HG03045 (cell line): ENCODE measurements around the gene ALKBH7.
"Not testable (repeated sequence)": the region's sequence is repeated elsewhere in the genome, so short reads cannot be mapped to it uniquely, and the experiment has no call there.

ENCODE experiments used
- ATAC-seq: cut with Tn5 transposase; IDR thresholded peaks from one replicate; pipeline ENCODE4 v1.9.1; 2021; ENCODE audit warnings: mild to moderate bottlenecking, moderate library complexity; ENCODE audit not compliant: unreplicated experiment

ALKBH7 gene

DNA sequence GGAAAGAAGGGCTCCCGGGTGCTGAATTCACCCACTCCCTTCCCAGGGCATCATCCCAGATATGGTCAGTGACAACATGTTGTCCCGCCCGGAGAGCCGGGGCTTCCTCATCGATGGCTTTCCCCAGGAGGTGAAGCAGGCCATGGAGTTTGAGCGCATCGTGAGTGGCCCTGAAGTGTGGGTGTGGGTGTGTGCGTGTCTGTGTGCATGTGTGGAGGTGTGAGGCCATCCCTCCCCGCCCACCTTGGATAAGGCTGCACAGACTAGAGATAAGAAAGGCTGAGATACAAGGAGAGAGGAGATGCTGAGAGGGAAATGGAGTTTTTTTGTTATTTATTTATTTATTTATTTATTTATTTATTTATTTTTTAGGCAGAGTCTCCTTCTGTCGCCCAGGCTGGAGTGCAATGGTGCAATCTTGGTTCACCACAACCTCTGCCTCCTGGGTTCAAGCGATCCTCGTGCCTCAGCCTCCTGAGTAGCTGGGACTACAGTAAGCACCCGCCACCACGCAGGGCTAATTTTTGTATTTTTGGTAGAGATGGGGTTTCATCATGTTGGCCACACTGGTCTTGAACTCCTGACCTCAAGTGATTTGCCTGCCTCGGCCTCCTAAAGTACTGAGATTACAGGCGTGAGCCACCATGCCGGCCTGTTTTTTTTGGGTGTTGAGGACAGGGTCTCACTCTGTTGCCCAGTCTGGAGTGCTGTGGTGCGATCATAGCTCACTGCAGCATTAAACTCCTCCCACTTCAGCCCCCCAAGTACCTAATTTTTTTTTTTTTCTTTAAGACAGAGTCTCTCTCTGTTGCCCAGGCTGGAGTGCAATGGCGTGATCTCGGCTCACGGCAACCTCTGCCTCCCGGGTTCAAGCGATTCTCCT, 27.7 kb downstream of the ALKBH7 start:
- ATAC-seq: not testable (repeated sequence)

DNA sequence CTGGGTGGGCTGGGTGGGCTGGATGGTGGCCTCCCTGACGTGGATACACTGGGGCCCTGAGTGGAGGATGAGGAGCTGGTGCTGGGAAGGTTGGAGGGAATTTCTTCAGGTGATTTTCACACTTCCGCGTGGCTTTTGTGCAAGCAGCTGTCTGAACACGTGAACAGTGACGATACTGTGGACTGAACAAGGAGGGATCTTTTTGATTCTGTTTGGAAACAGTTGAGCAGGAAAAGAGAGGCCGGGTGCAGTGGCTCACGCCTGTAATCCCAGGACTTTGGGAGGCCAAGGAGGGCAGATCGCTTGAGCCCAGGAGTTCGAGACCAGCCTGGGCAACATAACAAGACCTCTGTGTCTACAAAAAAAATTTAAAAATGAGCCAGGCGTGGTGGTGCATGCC, 29.5 kb downstream of the ALKBH7 start:
- no peak for ATAC-seq

DNA sequence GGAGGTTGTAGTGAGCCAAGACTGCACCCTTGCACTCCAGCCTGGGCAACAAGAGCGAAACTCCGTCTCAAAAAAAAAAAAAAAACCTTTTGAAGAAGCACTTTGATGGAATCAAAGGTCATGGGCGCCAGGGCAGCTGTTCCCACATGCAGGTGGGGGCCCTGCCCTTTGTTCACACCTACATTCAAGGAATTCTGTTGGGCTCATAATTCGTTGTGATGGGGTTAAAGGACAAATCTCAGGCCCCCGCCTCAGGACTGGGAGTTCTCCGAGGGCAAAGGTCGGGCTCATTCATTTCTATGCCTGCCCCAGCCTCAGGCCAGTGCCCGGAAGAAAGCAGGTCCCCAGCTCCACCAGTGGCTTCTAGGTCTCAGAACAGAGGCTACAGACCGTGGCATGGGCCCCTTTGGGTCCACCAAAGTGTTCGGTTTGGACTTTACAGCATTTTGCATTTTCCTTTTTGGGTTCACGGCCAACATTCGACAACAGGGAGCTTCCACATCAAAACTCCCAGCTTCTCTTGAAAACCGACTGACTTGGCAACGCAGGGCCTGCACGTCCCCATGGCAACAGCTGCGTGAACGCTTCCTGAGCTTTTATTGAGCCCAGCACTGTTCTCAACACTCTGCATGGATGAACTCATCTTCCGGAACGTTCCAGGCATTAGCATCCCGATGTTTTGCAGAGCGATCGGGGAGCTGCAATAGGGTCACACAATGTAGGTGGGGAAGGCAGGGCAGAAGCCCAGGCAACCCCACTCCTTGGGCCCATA, 30.4 kb downstream of the ALKBH7 start:
- no peak for ATAC-seq

DNA sequence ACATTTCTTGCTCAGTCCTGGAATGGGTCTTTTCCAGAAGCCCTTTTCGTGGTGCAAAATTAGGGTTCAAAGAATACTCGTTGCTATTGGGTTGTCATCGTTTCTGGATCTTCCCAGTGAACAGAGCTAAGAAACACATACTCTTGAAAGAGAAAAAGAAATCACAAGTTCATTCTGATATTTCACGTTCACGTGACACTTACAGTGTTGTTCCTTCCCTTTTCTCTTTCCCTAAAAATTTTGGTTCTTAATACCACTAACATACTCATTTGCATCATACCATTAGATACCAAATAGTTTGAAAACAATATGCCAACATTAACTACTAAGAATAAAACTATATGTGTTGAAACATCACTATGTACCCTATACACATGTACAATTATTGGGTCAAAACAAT, 33.8 kb downstream of the ALKBH7 start:
- no peak for ATAC-seq

DNA sequence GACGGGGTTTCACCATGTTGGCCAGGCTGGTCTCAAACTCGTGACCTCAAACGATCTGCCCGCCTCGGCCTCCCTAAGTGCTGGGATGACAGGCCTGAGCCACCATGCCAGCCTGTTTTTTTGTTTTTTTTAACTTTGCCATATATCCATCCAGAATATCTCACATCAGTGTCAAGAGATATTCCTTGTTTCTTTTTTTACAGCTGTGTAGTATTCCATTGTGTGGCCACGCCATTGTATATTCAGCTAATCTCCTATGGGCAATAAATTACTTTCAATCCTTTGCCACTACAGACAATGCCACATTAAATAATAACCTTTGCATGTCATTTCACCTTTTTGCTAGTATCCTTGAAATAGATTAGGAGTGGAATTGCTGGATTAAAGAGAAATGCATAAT, 36.8 kb downstream of the ALKBH7 start:
- no peak for ATAC-seq

DNA sequence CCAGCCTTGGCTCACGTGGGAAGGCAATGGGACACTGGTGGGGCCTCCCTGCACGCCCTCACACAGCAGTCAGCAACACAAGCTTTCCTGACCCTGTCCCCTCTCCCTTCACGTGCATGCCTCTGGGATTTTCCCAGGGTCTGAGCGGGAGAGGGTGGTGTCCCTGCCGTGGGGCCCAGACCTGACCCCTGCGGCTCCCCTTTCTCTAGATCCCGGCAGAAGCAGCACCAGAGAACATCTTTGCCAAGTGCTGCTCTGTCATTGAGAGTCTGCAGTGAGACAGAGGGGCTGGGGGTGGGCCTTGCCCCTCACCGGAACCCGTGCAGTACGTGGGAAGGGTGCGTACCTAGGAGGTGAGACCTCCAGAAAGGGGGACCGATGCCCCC, 39.5 kb downstream of the ALKBH7 start:
- ATAC-seq: no peak

DNA sequence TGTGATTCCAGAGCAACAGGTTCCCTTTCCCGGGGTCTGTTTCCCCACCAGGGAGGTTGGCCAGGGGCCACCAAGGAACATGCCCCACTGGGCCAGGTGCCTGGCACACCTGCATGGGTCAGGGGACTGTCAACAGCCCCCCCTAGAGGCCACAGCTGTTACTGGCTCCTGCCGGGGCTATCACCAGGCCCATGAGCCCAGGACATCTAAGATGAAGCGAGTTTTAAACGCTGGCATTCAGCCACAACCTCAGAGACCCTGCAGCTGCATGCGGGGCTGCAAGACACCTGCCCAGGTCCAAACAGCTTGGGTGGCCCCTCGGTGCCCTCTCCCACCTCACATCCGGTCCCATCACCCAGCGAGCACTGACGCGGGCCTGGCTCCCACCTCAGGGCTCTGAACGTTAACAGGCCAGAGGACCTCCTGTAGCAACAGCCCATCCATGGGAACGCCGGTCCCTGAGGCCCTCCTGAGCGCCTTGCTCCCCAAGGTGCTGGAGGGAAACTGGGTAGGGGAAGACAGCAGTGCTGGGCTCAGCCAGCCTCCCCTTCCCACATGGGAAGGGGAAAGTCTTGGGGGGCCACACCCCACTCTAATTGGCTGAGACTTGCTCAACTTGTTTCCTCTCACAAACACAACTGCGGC, 40.0 kb downstream of the ALKBH7 start:
- ATAC-seq: no peak

DNA sequence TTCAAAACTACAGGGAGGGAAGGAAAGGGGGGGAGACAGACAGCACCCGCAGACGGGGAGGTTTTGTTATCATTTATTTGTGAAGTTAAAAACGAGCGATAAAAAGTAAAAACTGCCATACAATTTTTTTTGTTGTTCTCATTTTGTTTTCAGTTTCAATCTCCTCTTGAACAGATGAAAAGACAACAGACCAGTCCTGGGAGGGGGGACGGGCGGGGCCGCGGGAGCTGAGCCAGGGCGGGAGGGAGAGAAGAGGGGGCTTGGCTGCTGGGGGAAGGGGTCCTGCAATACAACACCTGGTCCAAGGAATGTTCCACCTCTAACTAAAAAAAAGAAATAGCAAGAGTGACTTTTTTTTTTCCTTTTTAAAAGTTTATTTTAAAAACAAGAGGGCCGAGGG, 40.7 kb downstream of the ALKBH7 start:
- ATAC-seq: no peak

DNA sequence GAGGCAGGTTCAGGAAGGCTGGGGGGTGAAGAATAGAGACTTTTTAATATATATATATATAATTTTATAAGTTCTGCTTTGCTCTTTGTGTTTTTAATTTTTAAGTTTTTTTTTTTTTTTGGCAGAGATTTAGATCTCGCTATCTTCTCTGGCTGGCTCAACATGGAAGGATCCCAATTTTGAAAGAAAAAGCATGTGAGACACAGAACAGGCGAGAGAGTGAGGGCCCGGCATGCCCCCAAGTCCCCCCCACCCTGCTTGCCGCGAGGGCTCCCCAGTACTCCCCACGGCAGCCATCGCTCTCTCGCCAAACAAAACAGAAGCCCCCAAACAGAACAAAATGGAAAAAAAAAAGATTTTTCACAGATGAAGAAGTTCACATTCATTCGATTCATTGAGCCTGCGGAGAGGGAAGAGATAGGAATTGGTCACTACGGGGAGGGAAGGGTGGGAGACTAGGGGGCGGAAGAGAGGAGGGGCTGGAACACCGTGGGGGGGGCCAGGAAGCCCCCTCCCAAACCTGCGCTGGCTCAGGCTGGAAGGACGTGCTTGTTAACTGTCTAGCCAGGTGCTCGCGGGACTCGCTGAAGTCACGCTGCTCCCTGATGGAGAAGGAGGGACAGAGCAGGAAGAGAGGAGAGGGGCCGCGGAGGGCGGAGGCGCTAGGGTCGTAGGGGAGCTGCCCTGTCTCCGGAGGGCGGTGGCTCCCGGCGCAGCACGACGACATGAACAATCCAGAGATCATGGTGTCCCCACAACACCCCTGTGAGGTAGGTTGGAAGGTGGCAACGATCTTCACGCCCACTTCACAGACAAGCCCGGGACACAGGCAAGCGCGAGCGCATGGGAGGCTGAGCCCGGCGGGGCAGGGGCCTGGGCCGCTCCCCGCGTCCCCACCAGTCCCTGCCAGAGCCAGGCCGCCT, 41.4 kb downstream of the ALKBH7 start:
- no peak for ATAC-seq

DNA sequence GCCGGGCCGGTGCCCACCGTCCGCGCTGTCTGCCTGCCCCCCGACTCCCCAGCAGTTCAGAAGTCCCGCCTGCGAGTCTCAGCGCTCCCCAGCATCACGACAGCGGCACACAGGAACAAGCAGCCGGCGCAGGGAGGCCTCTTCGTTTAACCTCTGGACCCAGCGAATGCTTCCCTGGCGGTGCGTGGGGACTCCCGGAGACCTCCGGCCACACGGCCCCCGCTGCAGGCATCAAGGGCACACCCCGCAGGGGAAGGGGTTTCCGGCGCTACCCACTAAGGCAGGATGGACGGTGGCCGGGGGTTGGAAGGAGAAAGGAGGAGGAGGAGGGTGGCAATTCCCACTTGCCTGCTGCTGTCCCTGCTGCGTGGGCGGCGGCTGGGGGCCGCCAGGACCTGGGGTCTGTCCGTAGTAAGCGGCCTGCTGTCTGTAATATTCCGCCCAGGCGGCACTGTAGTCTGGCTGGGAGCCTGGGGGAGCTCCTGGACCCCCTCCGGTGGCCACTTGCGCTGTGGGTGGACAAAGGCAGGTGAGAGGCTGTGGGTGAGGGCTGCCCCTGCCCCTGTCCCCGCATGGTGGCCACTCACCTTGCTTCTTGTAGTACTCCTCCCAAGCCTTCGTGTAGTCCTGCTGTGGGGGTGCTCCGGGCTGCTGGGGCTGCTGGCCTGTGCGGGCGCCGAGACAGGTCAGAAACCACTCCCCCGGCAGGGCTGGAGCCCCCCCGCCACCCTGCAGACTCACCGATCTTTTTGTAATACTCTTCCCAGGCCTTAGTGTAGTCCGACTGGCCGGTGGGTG, 42.4 kb downstream of the ALKBH7 start:
- no peak for ATAC-seq

DNA sequence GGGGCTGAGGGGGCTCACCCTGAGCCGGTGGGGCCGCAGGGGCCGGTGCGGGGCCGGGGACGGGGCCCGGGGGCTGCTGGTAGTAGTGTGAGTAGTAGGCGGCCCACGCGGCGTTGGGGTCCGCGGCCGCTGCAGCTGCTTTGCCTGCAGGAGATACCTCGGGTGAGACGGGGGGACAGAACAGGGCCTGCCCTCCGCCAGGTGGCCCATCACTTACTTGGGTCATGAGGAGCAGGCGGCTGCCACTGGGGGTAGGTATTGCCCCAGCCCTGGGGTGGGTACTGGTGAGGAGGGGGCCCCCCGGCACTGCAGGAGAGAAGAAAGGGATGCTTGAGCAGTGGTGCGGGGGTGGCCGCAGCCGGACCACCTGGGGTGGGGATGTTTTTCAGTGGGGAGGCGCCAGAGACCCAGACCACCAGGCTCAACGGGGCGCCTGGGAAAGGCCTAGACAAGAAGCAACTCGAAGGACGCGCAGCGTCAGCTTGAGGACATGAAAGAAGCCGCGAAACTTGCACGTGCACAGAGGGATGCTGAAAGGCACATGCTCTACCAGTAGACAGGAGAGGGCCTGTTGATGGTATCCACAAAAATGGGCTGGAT, 43.1 kb downstream of the ALKBH7 start:
- no peak for ATAC-seq

DNA sequence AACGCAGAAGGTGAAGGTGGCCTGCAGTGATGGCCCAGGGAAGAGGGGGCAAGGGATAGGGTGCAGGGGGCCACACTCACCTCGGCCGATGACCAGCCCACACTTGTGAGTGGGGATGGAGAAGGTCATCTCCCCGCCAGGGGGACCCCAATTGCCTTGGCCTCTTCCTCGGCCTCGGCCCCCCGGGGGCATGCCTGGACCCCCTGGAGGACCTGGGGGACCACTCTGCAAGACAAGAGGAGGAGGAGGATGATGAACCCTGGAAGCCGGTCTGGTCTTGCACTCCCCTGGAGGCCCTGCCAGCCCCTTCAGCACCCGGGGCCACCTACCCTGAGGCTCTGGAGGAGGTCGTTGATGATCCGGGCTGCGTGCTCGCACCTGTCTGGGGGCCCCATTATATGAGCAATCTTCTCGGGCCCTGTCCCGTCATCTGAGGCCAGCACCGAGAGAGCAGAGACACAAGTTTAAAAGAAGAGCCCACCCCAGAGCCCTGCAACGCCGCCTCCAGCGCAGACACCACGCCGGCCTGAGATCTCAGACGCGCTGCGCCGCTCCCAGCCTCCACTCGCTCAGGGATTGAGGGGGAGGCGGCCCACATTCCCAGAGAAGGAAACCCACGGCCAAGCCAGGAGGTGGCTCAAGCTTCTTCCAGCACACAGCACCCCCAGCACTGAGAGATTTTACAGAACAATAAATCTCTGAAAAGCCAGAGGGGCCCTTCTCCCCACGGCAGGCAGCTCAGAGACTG, 44.2 kb downstream of the ALKBH7 start:
- ATAC-seq: no peak

DNA sequence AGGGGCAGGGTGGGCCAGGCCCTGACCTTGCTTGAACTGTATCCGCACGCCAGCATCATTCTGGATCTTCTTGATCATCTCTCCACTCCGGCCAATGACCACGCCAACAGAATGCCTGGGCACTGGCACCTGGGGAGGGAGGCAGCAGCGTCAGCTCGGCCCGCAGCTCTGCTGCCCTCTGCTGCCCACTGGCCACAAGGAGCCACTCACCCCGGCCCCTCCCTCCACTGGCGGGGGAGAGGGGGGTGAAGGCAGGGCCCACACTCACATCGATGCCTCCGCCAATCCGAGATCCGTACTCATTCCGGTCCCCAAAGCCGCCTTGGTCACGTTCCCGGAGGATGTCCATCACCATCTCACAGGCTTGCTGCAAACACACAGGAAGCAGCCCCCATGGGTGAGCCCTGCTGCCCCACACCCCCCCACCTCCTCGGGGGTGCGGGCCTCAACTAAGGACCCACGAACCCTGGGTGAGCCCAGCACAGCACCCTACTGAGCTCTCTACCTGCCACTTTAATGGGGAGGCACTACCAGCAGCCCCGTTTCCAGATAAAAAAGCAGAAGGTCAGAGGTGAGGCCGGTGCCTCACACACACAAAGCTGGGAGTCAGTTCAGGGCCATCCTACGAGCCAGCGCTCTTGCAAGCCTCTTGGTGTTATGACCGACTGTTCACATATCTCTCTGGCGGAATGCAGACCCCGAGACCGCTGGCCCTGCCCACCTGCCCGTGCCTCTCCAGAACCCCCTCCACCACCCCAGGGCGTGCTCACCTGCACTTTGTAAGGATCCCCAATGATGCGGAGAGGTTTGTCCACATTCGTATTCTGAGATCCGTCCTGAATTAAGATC, 45.3 kb downstream of the ALKBH7 start:
- ATAC-seq: no peak

DNA sequence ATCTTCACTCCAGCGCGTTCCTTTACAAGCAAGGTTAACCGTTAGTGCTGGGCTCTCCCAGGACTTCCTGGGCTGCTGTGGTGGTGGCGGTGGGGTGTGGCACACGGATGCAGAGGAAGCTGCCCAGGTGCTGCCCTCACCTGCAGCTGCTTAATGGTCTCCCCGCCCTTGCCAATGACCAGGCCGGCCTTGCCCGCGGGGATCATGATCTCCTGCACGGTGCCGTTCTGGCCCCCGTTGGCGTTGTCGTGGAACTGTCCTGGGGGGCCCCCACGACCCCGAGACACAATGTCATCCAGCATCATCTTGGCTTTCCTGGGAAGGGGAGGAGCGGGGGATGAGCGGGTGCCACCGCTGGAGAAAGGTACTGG, 46.0 kb downstream of the ALKBH7 start:
- no peak for ATAC-seq

DNA sequence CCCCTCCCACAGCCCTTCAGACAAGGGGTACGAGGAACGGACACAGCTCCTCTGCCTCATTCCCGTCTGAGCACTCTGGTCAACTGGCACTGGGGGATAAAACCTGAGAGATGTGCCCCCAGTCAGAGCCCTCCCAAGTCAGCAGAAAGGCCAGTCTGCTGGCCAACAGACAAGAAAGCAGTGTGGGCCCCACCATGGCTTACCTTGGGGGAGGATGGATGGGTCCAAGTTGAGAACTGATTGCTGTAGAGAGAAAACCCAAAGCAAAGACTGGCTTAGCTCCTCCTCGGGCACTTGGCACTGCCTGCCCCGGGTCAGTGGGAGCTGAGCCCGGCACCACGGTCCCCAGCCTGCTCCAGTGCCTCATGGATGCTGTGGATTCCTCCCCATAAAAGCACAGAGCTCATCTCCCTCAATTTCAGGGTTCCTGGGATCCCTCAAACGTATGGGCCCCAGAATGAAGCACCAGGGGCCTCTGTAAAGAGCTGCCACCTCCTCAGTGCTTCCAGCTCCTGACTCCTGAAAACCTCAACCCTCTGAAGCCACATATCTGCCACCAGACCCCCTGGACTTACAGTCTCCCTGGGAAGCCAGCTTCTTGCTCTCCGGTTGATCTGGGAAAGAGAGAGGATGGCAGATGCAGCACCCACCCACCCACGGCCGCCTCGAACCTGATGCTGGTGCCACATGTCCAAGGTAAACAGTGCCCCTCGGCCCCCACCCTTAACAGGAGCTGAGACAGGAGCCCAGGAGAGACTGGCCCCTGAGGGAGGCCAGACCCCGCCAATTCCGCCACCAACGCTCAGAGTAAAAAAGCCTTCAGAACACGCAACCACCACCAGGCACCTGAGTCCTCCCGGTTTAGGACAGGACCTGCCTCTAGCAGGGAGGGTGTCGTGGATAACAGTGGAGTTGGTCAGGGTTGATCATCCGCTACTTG, 48.8 kb downstream of the ALKBH7 start:
- no peak for ATAC-seq

DNA sequence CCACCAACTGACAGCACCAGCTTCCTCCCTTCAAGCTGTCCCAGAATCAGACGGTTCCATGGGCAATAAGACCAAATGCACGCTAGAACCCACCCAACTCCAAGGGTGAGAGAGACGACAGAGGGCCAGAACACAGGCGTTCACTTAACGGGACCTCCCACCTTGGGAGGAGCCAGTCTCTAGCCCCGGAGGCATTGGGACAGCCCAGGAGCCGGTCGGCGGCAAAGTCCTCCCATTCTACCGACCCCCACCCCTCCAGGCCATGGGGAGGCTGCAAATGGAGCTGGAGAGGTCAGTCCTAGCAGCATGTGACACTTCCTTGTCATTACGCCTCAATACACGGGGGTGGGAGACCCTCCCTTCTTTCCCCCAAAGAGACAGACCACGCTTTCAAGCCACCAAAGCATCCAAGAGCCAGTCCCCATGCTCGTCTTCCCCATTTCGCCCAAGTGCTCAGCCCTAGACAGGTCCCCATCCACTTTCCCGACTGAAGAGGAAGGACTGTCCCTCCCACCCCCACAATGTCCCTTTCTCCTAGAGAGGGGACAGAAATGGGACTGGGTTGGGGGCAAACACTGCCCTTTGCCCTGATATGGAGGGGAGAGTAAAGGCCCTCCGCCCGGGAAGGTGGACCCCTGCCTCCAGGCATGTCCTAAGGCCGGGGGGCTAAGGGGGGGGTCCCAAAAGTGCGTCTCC, 51.1 kb downstream of the ALKBH7 start:
- no peak for ATAC-seq
